Erythroblast (primary cell): ENCODE data around the gene ACAD8.
"Not testable (repeated sequence)": the region's sequence is repeated elsewhere in the genome, so short reads cannot be mapped to it uniquely, and the experiment has no call there.

Experiments used
- DNase-seq, 2 experiments: peaks; one replicate each; lab custom pipeline; 2025; lab: John Stamatoyannopoulos, UW
- GATA1 ChIP-seq: IDR thresholded peaks from 2 replicates; pipeline ENCODE4 v1.6.1; 2011; ENCODE audit warnings: low read depth, mild to moderate bottlenecking, control low read depth, low read length, moderate library complexity
- POLR2A ChIP-seq: IDR thresholded peaks from 2 replicates; pipeline ENCODE4 v1.6.1; 2011; ENCODE audit warnings: mild to moderate bottlenecking, low read length

Gene ACAD8

DNA sequence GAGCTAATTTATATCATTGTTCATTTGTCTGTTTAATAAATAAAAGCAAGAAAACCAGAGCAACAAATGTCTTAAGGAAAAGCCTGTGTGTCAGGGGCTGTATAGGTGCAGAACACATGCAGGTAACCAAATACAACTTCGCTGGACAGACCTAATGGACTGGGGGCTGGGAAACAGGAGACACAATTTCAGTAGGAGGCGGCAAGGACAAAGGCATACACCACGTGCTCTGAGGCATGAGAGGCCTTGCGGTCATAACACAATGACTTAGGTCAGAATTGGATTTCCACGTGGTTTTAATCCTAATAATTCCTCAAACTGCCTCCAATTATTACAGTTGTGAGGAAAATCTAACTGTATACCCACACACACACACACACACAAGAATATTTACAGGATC lies 14.1 kb downstream of the ACAD8 start:
- TF ChIP-seq POLR2A (no peak), GATA1 (no peak)
- DNase-seq = no peak

DNA sequence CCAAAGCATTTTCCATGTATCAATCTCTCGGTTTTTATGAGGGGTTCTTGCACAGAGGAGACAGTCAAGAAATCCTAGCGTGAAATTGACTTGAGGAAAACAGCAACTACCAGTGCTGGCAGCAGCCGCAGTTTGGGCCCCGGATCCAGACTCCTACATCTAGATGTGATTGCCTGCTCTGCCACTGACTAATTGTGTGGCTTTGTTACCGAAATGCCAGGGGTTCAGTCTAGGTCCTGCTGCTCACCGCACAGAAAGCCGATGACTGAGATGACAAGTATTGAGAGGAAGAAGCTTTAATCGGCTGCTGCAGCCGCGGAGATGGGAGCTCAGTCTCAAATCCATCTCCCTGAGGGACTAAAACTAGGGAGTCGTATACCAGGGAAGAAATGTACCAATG lies 14.6 kb downstream of the ACAD8 start:
- TF ChIP-seq GATA1 (no peak), POLR2A (no peak)
- no peak for DNase-seq

DNA sequence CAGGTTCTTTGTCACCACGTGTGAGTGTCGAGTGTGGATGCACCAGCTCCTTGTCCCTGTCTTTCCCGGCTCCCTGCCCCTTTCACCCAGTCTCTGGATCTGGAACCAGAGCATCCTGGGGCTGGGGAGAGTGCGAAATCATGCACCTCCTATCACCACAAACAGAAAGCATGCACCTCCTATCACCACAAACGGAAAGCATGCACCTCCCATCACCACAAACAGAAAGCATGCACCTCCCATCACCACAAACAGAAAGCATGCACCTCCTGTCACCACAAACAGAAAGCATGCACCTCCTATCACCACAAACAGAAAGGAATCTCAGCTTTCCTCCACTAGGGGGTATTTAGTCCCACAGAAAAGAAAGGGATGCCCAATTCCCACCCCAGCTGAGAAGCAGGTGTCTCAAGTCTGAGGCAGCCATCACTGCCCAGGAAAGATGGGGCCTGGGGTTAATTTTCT lies 16.9 kb downstream of the ACAD8 start:
- no peak for TF ChIP-seq POLR2A
- TF ChIP-seq GATA1 = no peak
- no peak for DNase-seq

DNA sequence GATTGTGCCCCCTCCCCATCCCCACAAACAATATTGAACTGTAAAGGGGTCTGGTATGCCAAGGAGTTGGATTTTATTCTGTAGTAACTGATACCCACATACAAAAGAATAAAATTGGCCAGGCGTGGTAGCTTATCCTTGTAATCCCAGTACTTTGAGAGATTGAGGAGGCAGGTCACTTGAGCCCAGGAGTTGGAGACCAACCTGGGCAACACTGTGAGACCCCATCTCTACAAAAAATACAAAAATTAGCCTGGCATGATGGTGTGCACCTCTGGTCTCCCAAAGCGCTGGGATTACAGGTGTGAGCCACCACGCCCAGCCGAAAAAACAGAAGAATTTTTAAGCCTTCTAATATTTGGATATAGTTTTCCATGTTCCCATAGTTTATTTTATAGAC lies 18.6 kb downstream of the ACAD8 start:
- DNase-seq = no peak

DNA sequence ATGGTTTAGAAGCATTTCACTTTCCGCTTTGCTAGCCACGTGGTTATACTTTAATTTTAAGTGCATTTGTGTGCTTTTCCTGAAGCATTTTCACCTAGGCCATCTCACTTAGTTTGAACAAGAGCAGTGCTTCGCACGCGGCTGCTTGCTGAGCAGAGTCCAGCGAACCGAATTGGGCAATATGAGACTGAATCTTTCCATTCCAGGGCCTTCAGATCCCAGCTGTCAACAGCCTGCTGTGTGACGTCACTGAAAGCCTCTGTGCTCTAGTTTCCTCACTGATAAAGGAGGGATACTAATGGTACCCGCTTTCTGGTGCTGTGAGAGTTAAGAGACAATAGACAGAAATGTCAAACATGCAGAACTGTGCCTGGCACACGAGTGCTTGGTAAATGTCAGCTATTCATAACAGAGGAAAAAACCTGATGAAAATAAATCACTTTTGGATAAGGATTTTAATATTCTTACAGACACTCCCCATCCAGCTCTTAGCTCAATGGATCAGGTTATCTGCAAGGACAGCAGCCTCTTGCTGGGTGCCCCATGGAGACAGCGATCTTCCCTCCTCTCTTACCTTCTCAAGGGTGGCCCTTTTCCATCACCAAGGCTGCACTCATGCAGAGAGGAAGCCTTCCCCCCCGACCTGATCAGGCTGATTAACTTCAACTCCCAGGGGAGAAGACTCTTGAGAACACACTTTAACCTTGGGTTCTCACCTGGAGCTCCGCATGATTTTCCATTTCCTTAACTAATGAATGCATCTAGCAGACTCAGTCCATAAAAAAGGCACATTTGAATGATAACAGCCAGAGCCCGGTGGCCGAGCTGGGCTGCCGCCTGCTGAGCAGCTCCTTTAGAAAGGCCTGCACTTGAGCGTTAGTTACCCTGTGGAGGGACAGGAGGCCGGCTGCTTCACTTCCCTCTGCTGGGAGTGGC lies 19.3 kb downstream of the ACAD8 start:
- DNase-seq = no peak
- no peak for TF ChIP-seq POLR2A
- TF ChIP-seq GATA1 = no peak

More for the DNA sequence above, 18.6 kb downstream of the ACAD8 start:
- TF ChIP-seq POLR2A (no peak), GATA1 (no peak)

DNA sequence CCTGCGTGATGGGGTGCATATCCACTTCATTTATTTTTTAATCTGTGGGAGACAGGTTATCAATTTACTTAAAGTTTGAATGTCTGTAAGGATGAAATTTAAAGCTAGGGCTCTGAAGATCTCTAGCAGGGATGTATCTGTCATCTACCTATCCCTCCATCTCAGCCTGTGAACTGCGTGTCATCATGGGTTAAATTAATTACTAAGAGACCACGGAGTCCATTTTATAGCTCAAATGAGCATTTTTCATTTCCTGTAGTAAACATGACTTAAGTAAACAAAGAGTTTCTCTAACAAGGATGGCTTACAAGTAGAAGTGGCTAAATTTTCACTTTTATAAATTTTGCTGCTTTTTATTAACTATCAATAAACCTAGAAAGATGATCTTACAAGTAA lies 19.9 kb downstream of the ACAD8 start:
- no peak for TF ChIP-seq GATA1
- TF ChIP-seq POLR2A = no peak
- no peak for DNase-seq

DNA sequence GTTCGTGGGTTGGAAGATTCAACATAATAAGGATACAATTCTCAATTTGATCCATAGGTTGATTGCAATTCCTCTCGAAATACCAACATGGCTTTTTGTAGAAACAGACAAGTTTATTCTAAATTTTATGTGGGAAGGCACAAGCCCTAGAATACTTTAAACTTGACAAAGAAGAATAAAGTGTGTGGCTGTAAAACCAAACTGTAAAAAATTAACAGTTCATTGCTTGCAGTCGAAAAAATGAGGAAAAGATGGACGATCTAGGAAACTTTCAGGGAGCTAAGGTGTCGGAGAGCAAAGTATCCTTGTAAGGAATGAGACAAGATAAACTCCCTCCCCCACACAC lies 21.8 kb downstream of the ACAD8 start:
- no peak for TF ChIP-seq GATA1
- TF ChIP-seq POLR2A = no peak
- no peak for DNase-seq

DNA sequence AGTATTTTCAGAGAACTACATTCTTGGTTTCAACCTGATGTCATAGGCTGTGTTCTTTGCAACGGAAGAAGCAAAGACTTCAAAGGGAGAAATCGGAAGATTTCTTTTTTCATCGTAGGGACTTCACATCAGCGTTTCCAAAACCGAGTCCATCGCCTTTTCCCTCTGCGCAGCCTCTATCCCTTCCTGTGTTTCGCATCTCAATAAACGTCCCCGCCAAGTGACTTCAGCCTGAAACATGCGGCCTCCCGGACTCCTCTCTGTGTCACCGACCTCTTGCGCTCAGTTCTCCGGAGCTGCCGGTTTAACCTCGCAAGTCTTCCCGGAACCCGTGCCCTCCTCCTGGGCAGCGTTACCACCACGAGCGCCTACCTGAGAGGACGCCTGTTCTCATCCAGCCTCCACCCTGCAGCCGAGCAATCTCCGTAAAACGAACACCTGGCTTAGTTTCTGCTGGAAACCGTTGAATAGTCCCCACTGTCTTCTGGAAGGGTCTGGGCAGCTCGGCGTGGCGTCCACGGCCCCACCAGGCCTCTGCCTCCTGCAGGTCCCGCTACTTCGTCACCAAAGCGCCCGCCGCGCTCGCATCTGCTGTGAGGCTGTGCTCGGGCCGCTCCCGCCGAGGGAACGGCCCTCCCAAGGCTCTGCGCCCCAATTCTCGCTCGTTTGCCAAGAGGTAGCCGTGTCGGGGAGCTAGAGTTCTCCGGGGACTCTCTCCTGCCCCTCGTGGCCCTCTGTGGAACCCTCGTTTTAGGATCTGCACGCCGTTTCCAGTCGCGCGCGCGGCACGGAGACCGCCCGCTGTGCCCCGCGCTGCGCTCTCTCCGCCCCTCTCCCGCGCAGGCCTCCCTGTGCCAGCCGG lies 22.4 kb downstream of the ACAD8 start, which contains the start of gene GLB1L3:
GLB1L3 (plus strand) TSS at position 846 of the 862 bp plus-strand sequence. CDS start 362 bp downstream, outside the sequence.
- DNase-seq = peak; percentile 44 to 45
- TF ChIP-seq GATA1 = no peak

DNA sequence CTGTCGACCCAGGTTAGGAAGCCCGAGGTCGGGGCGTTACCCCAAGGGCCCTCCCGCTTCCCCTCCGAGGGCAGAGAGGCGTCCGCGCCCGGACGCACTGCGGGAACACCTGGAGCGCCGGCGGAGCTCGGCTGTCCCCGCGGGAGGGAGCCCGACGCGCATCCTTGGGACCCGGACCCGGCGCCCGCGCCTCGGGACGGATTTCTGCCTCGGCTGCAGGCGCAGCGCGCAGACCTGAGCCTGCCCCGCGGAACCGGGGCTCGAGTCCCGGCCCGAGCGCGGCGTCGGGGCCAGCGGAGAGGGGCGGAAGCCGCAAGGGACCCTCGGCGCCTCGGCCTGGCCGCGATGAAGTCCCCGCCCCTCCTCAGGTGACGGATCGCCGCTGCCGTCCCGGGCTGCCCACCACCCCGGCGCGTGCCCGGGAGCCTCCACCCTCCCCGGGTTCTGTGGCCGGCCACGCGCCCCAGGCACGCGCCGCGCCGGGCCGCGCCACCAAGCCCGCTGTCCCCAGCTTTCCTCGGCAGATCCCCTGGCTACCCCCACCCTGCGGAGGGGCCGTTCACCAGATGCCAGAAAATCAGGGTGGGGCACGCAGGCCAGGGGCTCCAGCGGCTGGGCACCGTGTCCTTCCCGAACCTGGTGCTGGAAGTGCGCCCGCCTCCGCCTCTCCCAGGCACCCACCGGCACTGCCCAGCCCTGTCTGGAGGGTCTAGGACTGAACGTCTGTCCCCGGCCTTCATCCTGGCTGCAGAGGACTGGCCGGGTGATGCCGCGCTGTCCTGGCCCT lies 23.2 kb downstream of the ACAD8 start:
- DNase-seq = no peak
- no peak for TF ChIP-seq POLR2A
- no peak for TF ChIP-seq GATA1

DNA sequence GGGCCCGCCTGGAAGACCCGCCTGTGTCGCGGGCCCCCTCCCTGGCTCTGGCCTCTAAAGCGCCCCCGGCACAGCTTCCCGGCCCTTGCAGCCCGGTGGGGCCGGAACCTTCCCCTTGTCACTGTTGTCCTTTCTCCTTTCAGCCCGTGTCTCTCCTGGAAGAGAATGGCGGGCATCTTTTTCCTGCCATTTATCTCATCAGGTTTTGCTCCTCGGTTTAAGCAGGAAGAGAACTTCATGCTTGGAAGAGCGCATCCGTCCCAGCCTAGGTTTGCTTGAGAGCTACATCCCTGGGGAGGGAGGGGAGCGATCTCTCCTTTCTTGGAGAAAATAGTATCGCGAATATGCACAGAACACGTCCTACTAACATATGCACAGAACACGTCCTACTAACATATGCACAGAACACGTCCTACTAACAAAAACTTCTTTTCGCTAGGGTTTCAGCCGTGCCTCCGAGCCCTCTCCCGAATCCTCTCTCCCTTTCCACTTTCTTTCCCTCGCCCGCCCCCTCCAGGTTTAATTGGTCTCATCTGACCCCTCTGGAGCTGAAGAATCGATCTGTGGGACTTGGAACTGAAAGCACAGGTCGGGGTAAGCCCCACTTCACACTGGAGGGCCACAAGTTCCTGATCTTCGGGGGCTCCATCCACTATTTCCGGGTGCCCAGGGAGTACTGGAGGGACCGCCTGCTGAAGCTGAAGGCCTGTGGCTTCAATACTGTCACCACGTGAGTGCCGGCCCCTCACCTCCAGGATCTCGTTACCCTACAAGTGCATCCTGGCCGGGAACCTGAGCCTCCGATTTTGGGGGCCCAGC lies 24.0 kb downstream of the ACAD8 start:
- DNase-seq = no peak
- TF ChIP-seq POLR2A (no peak), GATA1 (no peak)

DNA sequence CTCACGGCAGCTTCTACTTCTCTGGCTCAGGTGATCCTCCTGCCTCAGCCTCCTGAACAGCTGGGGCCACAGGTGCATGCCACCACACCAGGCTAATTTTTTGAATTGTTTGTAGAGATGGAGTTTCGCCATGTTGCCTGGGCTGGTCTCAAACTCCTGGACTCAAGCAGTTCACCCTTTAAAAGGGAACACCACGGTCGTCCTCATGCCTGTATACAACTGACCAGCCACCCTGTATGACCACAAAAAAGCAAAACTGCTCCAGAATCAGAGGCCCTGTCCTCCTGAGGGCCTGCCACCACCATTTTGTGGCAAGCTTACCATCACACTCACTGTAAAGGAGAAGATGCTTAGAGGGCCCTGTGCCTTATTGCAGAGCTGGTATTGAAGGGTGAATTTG lies 25.0 kb downstream of the ACAD8 start:
- no peak for DNase-seq
- TF ChIP-seq POLR2A = no peak
- no peak for TF ChIP-seq GATA1

DNA sequence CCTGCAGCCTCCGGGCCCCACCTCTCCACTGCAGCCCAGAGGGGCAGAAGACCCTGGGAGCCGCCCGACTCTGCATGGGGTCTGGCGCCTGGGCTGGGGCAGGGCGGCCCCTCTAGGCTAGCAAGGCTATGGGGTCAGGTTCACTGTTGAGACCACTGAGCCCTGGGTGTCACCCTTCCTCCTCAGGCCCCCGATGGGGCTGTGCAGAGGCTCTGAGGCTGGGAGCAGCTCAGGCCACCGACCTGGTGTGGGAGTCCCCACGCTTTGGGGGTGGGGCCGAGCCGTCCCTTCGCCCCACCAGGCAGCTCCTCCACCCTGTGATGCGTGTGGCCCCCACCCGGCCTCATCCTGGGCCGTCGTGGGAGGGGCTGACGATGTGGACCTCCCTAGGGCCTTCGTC lies 28.3 kb downstream of the ACAD8 start:
- DNase-seq = not testable (repeated sequence)
